Astrocyte of the spinal cord (primary cell): ENCODE data around the gene CACNA1H.

Source experiments
- DNase-seq: peaks from one replicate; pipeline ENCODE4 v3.0.0; 2011; ENCODE audit warnings: low read depth, low spot score
- H3K4me3 ChIP-seq: 2 replicates; pipeline ENCODE4 v1.5.1; 2011; ENCODE audit warnings: low read depth, mild to moderate bottlenecking, low read length, moderate library complexity
- CTCF ChIP-seq: IDR thresholded peaks from 2 replicates; pipeline ENCODE4 v1.5.1; 2012; ENCODE audit warnings: low read depth, mild to moderate bottlenecking, low read length, inconsistent platforms
- in situ Hi-C: cut with HindIII; loops from 2 replicates; pipeline ENCODE4 v1.10.0; 2017; ENCODE audit warnings: low sequenced_read_pairs

Gene CACNA1H

GRCh38 chr16:1152651-1153259 is at the start of gene CACNA1H:
Gene CACNA1H, plus strand, starts transcription at chr16:1153106. Its CDS starts 632 bp downstream, at chr16:1153738.
- TF ChIP-seq CTCF = peak; percentile 25
- no peak for DNase-seq
- in situ Hi-C loops = no loop called here
- peak within 1 kb of the TSS; percentile 17 for H3K4me3 ChIP-seq

DNA sequence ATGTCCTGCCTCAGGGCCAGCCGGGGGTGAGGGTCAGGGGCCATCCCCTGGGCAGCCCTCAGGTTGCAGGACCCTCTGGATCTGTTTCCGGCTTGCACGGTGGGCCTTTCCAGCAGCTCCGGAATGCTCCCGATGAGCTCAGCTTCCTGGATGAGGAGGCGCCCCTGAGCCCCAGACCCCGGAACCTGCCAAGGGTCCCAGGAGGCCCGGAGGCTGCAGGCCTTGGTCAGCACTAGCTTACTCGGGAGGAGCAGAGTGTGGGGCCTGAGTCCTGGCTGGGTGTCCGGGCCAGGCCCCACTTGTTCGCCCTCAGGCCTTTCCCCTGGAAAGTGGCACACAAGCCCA is 49.3 kb upstream of the CACNA1H start:
- in situ Hi-C loops = no loop called here
- DNase-seq = no peak

DNA sequence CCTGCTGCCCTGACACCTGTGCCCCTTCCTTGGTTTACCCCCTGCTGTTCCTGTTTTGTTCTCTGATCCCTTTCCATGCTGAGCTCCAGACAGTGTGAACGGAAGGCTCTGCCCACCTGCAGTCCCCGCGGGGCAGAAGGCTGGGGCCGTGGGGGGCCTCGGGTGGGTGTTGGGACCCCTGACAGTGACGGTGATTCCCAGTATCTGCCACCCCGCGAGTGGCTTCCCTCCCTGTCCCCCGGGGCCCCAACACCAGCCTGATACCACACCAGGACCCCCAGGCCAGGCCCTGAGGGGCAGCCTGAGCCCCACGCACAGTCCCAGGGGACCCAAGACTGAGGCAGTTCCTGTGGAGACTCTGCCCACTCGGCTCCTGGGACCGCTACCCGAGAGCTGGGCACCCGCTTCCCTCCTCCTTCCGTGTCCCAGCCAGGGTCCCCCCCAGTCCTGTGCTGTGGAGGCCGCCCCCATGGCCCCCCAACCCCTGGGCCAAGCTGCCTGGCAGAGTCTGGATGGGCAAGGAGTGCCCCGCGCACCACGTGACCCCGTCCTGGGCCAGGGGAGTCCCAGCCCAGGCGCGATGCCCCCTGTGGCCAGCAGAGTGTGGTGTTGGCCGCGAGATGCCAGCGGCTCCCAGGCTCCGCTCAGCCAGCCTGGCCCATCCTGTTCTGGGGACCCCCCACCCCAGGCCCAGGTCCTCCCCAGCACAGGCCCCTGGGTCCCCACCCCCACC is 46.9 kb upstream of the CACNA1H start:
- in situ Hi-C loops = no loop called here
- DNase-seq = peak; percentile 30
- H3K4me3 ChIP-seq = no peak overlapping the region
- peak; percentile 89 for TF ChIP-seq CTCF

More for the DNA sequence above, 49.3 kb upstream of the CACNA1H start:
- H3K4me3 ChIP-seq = no peak overlapping the region
- no peak for TF ChIP-seq CTCF

DNA sequence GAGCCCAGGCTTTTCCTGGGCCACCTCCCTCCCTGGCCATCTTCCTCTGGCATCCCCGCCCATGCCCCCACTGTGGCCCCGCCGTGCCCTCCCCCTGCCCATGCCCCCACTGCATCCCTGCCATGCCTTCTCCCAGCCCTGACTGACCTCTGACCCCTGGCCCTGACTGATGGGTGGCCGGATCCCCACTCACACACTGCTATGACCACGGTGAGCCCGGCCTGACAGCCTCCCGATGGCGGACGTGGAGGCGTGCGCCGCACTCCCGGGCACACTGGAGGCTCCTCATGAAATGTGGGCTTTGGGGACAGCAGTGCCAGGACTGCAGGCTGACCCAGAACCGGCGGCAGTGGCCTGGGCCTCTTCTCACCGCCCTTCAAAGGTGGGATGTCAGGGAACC is 46.2 kb upstream of the CACNA1H start:
- in situ Hi-C loops = no loop called here
- TF ChIP-seq CTCF = no peak
- no peak overlapping the region for H3K4me3 ChIP-seq
- DNase-seq = no peak

DNA sequence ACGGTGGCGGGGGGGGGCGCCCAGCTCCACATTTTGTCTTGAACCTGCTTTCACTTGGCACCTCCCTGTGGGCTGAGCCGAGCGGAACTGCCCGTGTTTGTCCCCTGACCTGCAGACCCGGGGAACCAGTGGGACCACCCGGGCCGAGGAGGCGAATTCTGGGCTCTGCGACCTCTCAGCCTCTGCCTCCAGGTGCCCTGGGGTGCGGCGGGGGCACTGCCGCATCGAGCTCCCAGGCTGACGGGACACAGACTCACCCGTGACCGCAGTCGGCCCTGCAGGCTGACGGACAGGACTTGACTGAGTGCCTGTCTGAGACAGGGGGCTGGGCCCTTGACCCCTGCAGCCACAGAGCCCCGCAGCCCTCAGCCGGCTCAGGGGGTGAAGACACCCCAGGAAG is 45.8 kb upstream of the CACNA1H start:
- no peak for DNase-seq
- H3K4me3 ChIP-seq = no peak overlapping the region
- in situ Hi-C loops = no loop called here
- TF ChIP-seq CTCF = no peak

DNA sequence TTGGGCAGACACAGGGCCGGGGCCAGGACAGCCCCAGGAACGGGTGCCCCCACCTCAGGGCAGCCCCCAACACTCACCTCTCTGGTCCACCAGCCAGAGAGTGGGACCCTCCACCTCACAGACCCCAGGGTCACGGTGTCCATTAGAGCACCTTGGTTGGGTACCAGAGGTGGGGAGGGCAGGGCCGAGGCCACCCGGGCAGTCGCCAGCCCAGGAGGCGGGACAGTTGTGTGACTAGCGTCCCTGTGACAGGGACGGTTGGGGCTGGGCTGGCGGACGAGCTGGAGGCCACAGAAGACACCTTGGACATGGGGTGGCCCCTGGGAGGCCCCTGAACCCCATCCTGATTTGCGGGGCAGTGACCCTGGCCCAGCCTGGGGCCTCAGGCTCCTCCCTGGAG is 45.2 kb upstream of the CACNA1H start:
- no peak for DNase-seq
- H3K4me3 ChIP-seq = no peak overlapping the region
- no peak for TF ChIP-seq CTCF
- in situ Hi-C loops = no loop called here
